Esophagus muscularis mucosa (tissue), 4 donors: ENCODE results near the gene ACOXL. TPM values are rescaled to one million over a fixed set of nuclear protein-coding genes. Genes with fewer than 3 reads are reported as not detected.

Experiments used
- DNase-seq: peaks from one replicate; pipeline ENCODE4 v3.0.0-alpha.2; 2017; ENCODE audit errors: extremely low spot score
- H3K27ac ChIP-seq, 4 donors: fragments of 200-600 bp; sonication (generic); replicated peaks in 1 of 4; 1 replicate in 3 of 4; 2 replicates in 1 of 4; pipeline ENCODE4 v1.5.1; 2016 to 2019; ENCODE audit warnings: mild to moderate bottlenecking in 1 of 4
- H3K27me3 ChIP-seq, 4 donors: fragments of 200-600 bp; sonication (generic); one replicate each; pipeline versions ENCODE4 v1.5.1 to v1.6.0; 2016 to 2019
- H3K36me3 ChIP-seq, 4 donors: fragments of 200-600 bp; sonication (generic); one replicate each; pipeline ENCODE4 v1.5.1; 2016 to 2019
- H3K4me1 ChIP-seq, 4 donors: fragments of 200-600 bp; sonication (generic); one replicate each; pipeline ENCODE4 v1.5.1; 2016 to 2019
- H3K4me3 ChIP-seq, 4 donors: fragments of 200-600 bp; sonication (generic); 1 replicate in 2 of 4; 2 replicates in 2 of 4; pipeline ENCODE4 v1.5.1; 2016 to 2019; ENCODE audit warnings: mild to moderate bottlenecking in 4 of 4, moderate library complexity in 1 of 4
- H3K9me3 ChIP-seq, 4 donors: fragments of 200-600 bp; sonication (generic); 1 replicate in 3 of 4; 2 replicates in 1 of 4; pipeline ENCODE4 v1.5.1; 2016 to 2019
- CTCF ChIP-seq, 3 experiments: fragments of 200-600 bp in 2 of 3; fragments of 450-650 bp in 1 of 3; sonication (generic) in 2 of 3; IDR thresholded peaks; one replicate each; pipeline ENCODE4 v1.5.1; 2017 to 2019; ENCODE audit warnings: antibody characterized with exemption in 3 of 3, mild to moderate bottlenecking in 2 of 3, moderate library complexity in 1 of 3
- EP300 ChIP-seq: sonication (generic); formaldehyde crosslinking; IDR thresholded peaks from one replicate; pipeline ENCODE4 v1.6.1; 2017; ENCODE audit warnings: antibody characterized with exemption
- POLR2A ChIP-seq: fragments of 450-650 bp; IDR thresholded peaks from one replicate; pipeline ENCODE4 v1.6.1; 2017; ENCODE audit warnings: antibody characterized with exemption, moderate library complexity, mild to moderate bottlenecking, low read depth
- POLR2AphosphoS5 ChIP-seq, 2 donors: sonication (generic); formaldehyde crosslinking; IDR thresholded peaks; one replicate each; pipeline ENCODE4 v1.6.1; 2017; ENCODE audit warnings: antibody characterized with exemption in 2 of 2
- WGBS: methylation state at CpG from one replicate; pipeline ENCODE4 v1.1.5; 2018; 5-methylcytosine and 5-hydroxymethylcytosine counted together
- intact Hi-C: fragments of 100-400 bp; cut with DNase I; formaldehyde crosslinking; loops from one replicate; pipeline ENCODE4 v1.15.1; 2023
- total RNA-seq, 4 donors: library from RNA; depleted of rRNA; stranded (reverse); fragments of >200 nt; gene quantifications; one replicate each; pipeline versions ENCODE4 v1.1.0 to v1.2.1, GENCODE V29; 2016

Gene ACOXL
- total RNA-seq, 4 donors from 2014 or later: not detected

GRCh38 chr2:110818767-110819481, 86.6 kb downstream of the ACOXL start:
- intact Hi-C loops: no loop called here
- no peak overlapping the region for H3K4me3 ChIP-seq
- no peak for TF ChIP-seq EP300
- no peak for TF ChIP-seq CTCF (IDR thresholded peaks at IDR 0.05)
- TF ChIP-seq POLR2A: no peak
- no peak overlapping the region for H3K27ac ChIP-seq
- no peaks in the 10 kb centered on the region for H3K4me1 ChIP-seq
- H3K27me3 ChIP-seq: no peaks in the 10 kb centered on the region
- no peak for DNase-seq
- H3K9me3 ChIP-seq: peaks cover 0 to 8% (median 0%) of the 10 kb centered on the region in 4 donors
- no peaks in the 10 kb centered on the region for H3K36me3 ChIP-seq
- WGBS: 72% methylated on average over 8 of the region's 8 CpGs

GRCh38 chr2:110819711-110820110, 87.3 kb downstream of the ACOXL start:
- no peaks in the 10 kb centered on the region for H3K36me3 ChIP-seq
- 79% methylated on average over 3 of the region's 3 CpGs for WGBS
- TF ChIP-seq CTCF (IDR thresholded peaks at IDR 0.05): no peak
- no peaks in the 10 kb centered on the region for H3K4me1 ChIP-seq
- H3K27ac ChIP-seq: no peak overlapping the region
- intact Hi-C loops: no loop called here
- no peak overlapping the region for H3K4me3 ChIP-seq
- DNase-seq: no peak
- peaks cover 0 to 16% (median 2%) of the 10 kb centered on the region in 4 donors for H3K9me3 ChIP-seq
- no peaks in the 10 kb centered on the region for H3K27me3 ChIP-seq

- H3K36me3 ChIP-seq: no peaks in the 10 kb centered on the region
- peaks cover 0 to 20% (median 2%) of the 10 kb centered on the region in 4 donors for H3K9me3 ChIP-seq
- intact Hi-C loops: no loop called here
- H3K27ac ChIP-seq: no peak overlapping the region
- no peak for DNase-seq
- H3K27me3 ChIP-seq: no peaks in the 10 kb centered on the region
- 51% methylated on average over 2 of the region's 2 CpGs for WGBS
- no peak overlapping the region for H3K4me3 ChIP-seq
- H3K4me1 ChIP-seq: no peaks in the 10 kb centered on the region
- TF ChIP-seq EP300: no peak
- TF ChIP-seq POLR2AphosphoS5 (IDR thresholded peaks at IDR 0.05): no peak
- no peak for TF ChIP-seq POLR2A
- no peak for TF ChIP-seq CTCF (IDR thresholded peaks at IDR 0.05)
These were observed 87.8 kb downstream of the ACOXL start for GRCh38 chr2:110820128-110820527.

GRCh38 chr2:110823165-110823564, 90.8 kb downstream of the ACOXL start:
- Histone ChIP-seq H3K27ac (no peak overlapping the region), H3K9me3 (peaks cover 0 to 20% (median 2%) of the 10 kb centered on the region in 4 donors), H3K4me1 (no peaks in the 10 kb centered on the region), H3K36me3 (no peaks in the 10 kb centered on the region), H3K27me3 (no peaks in the 10 kb centered on the region), H3K4me3 (no peak overlapping the region)
- WGBS: 99% methylated on average over 3 of the region's 3 CpGs
- no peak for TF ChIP-seq CTCF (IDR thresholded peaks at IDR 0.05)
- TF ChIP-seq POLR2A: no peak
- no peak for TF ChIP-seq POLR2AphosphoS5 (IDR thresholded peaks at IDR 0.05)
- TF ChIP-seq EP300: no peak
- intact Hi-C loops: no loop called here
- DNase-seq: no peak

GRCh38 chr2:110827511-110827910, 95.1 kb downstream of the ACOXL start:
- intact Hi-C loops: no loop called here
- no peak for DNase-seq
- peaks cover 0 to 8% (median 0%) of the 10 kb centered on the region in 4 donors for H3K27me3 ChIP-seq
- H3K9me3 ChIP-seq: peaks cover 0 to 20% (median 2%) of the 10 kb centered on the region in 4 donors
- no peaks in the 10 kb centered on the region for H3K4me1 ChIP-seq
- H3K27ac ChIP-seq: no peak overlapping the region
- TF ChIP-seq POLR2A: no peak
- TF ChIP-seq EP300: no peak
- H3K36me3 ChIP-seq: no peaks in the 10 kb centered on the region
- H3K4me3 ChIP-seq: no peak overlapping the region
